Mucosa of descending colon (tissue), 3 donors: ENCODE measurements around the gene EPAS1. TPM values are rescaled to one million over a fixed set of nuclear protein-coding genes. Genes with fewer than 3 reads are reported as not detected.

Source experiments
- ATAC-seq: fragments of 200-7000 bp; cut with Tn5 transposase; one replicate; pipeline ENCODE4 v1.9.1; 2020; ENCODE audit warnings: mild to moderate bottlenecking, moderate library complexity
- DNase-seq, 3 donors: peaks; one replicate each; pipeline ENCODE4 v3.0.0-alpha.2; 2020
- H3K36me3 ChIP-seq: fragments of 200-600 bp; one replicate; pipeline ENCODE4 v1.8.0; 2021; ENCODE audit warnings: low read depth, mild to moderate bottlenecking
- H3K4me1 ChIP-seq: fragments of 200-600 bp; one replicate; pipeline ENCODE4 v1.8.0; 2021; ENCODE audit warnings: low read depth, mild to moderate bottlenecking
- H3K4me3 ChIP-seq: fragments of 200-600 bp; one replicate; pipeline ENCODE4 v1.8.0; 2021; ENCODE audit warnings: mild to moderate bottlenecking
- H3K9me3 ChIP-seq: fragments of 200-600 bp; one replicate; pipeline ENCODE4 v1.8.0; 2021; ENCODE audit warnings: mild to moderate bottlenecking
- intact Hi-C, 2 donors: fragments of 100-400 bp; cut with DNase I in 1 of 2; cut with micrococcal nuclease in 1 of 2; formaldehyde crosslinking; loops; one replicate each; pipeline versions ENCODE4 v1.11.0 to v1.11.1; 2022; cut with DNase I, micrococcal nuclease
- total RNA-seq, 3 donors: library from RNA; stranded (reverse); fragmentation: NEBNext Ultra II Directional in 2 of 3; extraction: Animal tissue kit (Norgen Biotek cat#: 25700) in 2 of 3; gene quantifications; one replicate each; pipeline versions ENCODE4 v1.2.1 to v1.2.4, GENCODE V29; 2021 to 2023
- TF ChIP-seq, protein P1 (sequence below): fragments of 200-600 bp; IDR thresholded peaks from one replicate; pipeline ENCODE4 v1.8.0; 2022; ENCODE audit warnings: antibody characterized with exemption, mild to moderate bottlenecking
- donor health status: DM: no; HTN: no; CAD: no; lungs with moderate emphysema.
- donor health status: DM: no; HTN: no; CAD: no.
- donor health status: DM: no; HTN: yes; CAD: no.

The EPAS1 gene
- total RNA-seq, 3 donors from 2014 or later = 126 to 251 (median 150) TPM

DNA sequence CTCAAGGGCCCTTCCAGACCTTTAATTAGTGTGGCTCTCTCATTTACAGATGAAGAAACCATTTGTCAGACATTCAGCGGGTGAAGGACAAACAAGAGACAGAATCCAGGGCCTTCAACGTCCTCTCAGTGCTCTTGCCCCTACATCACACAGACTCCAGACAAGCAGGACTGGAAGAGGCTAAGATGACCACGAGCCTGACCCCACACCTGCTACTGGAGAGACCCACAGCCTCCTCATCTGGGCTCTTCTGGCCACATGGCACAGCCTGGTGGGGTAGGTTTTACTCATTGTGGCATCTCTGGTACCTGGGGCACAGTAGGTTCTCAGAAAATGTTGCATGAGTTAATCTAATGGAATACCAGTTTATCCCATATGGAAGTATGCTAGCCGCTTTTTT lies 112.5 kb downstream of the EPAS1 start:
- TF ChIP-seq, protein P1, sequence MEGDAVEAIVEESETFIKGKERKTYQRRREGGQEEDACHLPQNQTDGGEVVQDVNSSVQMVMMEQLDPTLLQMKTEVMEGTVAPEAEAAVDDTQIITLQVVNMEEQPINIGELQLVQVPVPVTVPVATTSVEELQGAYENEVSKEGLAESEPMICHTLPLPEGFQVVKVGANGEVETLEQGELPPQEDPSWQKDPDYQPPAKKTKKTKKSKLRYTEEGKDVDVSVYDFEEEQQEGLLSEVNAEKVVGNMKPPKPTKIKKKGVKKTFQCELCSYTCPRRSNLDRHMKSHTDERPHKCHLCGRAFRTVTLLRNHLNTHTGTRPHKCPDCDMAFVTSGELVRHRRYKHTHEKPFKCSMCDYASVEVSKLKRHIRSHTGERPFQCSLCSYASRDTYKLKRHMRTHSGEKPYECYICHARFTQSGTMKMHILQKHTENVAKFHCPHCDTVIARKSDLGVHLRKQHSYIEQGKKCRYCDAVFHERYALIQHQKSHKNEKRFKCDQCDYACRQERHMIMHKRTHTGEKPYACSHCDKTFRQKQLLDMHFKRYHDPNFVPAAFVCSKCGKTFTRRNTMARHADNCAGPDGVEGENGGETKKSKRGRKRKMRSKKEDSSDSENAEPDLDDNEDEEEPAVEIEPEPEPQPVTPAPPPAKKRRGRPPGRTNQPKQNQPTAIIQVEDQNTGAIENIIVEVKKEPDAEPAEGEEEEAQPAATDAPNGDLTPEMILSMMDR = no peak
- no peak for ATAC-seq
- Histone ChIP-seq H3K9me3 (no peaks in the 10 kb centered on the region), H3K36me3 (no peaks in the 10 kb centered on the region), H3K4me1 (peaks cover 16% of the 10 kb centered on the region), H3K4me3 (no peak overlapping the region)
- intact Hi-C loops = no loop called here
- DNase-seq = no peak

DNA sequence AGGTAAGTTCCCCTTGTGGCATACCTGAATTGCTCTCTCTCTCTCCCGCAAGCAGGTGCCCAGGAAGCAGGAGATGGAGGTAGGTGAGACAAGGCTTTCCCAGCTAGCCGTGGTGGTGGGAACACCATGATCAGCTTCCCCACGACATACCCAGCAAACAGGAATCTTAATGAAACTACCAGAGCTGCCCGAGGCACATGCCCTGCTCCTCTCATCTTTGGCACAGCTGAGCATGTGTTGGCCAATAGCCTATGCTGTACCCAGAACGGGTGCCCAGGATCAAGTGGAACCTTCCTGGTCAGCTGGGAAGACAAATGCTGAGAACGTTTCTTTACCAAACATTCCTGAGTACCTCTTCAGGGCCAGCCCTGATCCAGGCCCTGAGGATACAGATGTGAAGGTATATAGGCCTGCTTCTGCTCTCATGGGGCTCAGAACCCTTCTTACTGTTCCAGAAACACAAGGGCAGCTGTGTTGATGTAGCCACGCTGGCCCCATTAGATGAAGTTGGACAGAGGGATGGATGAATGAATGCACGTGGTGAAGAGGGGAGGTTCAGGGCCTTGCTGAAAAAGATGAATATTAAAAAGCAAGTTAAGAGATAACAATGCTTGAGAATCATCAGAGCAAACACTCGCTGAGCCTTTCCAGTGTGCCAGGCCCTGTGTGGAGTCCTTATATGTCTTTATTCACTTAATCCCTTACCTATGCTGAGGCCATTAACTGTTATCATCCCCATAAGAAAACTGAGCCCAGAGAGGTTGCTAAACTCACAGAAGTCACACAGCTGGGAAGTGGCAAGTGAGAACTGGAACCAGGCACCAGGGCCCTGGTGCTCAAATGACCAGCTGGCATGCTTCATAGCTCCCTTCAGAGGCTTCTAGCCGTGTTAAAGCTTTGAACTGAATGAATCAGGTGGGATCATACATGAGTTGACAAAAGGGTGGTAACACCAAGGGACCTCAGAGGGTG lies 113.4 kb downstream of the EPAS1 start:
- DNase-seq (no peak), ATAC-seq (no peak)
- TF ChIP-seq, protein P1 = no peak
- Histone ChIP-seq H3K4me3 (no peak overlapping the region), H3K36me3 (no peaks in the 10 kb centered on the region), H3K4me1 (peaks cover 16% of the 10 kb centered on the region), H3K9me3 (no peaks in the 10 kb centered on the region)
- intact Hi-C loops = no loop called here

DNA sequence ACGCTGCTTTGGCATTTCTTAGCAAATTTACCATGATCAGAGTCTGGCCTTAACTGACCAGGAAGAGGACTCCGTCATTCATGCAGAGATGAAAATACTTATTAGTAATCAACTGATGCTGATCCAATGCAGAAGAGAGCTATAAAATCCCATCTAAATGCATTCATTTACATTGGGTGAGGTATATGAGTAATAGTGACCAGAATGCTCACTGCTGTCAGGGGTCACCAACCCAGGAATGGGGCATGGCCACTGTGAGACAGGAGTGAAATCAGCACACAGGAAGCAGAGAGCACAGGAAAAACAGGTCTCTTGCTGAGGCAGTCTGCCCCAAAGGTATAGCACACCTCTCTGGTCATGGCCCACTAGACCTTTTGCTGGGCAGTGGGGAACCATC lies 114.0 kb downstream of the EPAS1 start:
- intact Hi-C loops = no loop called here

DNA sequence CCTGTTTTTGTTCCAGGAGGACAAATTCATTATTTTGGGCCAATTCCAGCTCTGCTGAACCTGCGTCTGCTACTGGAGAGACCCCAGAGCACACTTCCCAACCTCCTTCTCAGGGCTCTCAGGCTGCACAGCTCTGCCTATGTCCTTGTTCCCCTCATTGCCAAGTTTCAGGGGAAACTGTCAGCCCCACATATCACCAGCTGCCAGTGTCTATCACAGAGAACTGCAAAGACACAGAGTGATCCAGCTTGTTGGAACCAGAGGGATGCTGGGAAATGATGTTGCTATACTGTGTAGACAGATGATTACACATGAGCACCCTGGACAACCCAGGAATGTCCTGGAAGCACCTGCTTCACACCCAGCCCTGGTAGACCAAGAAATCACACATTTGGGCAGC lies 114.8 kb downstream of the EPAS1 start:
- Histone ChIP-seq H3K9me3 (no peaks in the 10 kb centered on the region), H3K4me3 (no peak overlapping the region), H3K4me1 (peaks cover 16% of the 10 kb centered on the region), H3K36me3 (no peaks in the 10 kb centered on the region)
- no peak for ATAC-seq
- TF ChIP-seq, protein P1 = no peak
- intact Hi-C loops = no loop called here
- no peak for DNase-seq

More for the DNA sequence above, 114.0 kb downstream of the EPAS1 start:
- H3K36me3 ChIP-seq = no peaks in the 10 kb centered on the region
- TF ChIP-seq, protein P1 = no peak
- DNase-seq (no peak), ATAC-seq (no peak)
- peaks cover 16% of the 10 kb centered on the region for H3K4me1 ChIP-seq
- no peak overlapping the region for H3K4me3 ChIP-seq
- no peaks in the 10 kb centered on the region for H3K9me3 ChIP-seq

DNA sequence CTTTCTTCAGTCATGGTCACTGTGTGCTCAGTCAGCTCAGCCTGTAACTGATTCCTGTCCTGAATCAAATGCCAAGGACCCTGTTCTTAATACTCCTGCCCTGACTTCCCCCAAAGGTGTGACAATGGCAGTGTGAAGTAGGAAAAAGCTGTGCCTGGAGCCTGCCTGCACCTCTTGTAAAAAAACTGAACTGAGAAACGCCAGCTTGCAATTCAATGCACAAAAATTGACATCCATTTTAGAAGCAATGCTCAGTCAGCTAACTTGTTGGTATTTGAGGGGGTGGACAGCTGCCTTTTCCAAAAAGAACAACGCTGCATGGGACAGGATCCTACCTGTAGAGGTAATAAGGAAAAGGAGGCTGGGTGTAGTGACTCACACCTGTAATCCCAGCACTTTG lies 115.9 kb downstream of the EPAS1 start:
- Histone ChIP-seq H3K4me1 (peaks cover 14% of the 10 kb centered on the region), H3K36me3 (no peaks in the 10 kb centered on the region), H3K9me3 (peaks cover under 1% of the 10 kb centered on the region), H3K4me3 (no peak overlapping the region)
- DNase-seq = no peak
- TF ChIP-seq, protein P1 = no peak
- no peak for ATAC-seq
- intact Hi-C loops = no loop called here
